Neutrophil (primary cell): ENCODE data around the gene CEP250.

Experiments
- H3K27ac ChIP-seq: fragments of 200-600 bp; sonication (generic); 2 replicates; pipeline ENCODE4 v1.5.1; 2016; ENCODE audit warnings: mild to moderate bottlenecking, moderate library complexity
- H3K27me3 ChIP-seq: fragments of 200-600 bp; sonication (generic); 2 replicates; pipeline ENCODE4 v1.6.0; 2016; ENCODE audit warnings: mild to moderate bottlenecking
- H3K36me3 ChIP-seq: fragments of 200-600 bp; sonication (generic); 2 replicates; pipeline ENCODE4 v1.5.1; 2017
- H3K4me1 ChIP-seq, 2 experiments: fragments of 200-600 bp in 1 of 2; sonication (generic) in 1 of 2; 1 replicate in 1 of 2; 2 replicates in 1 of 2; pipeline versions ENCODE4 v1.5.1 to v1.6.1; 2013 to 2016; ENCODE audit warnings: low read depth in 1 of 2, low read length in 1 of 2, mild to moderate bottlenecking in 1 of 2, moderate library complexity in 1 of 2; ENCODE audit not compliant: control insufficient read depth in 1 of 2, insufficient read depth in 1 of 2
- H3K4me3 ChIP-seq, 2 experiments: fragments of 200-600 bp in 1 of 2; sonication (generic) in 1 of 2; 1 replicate in 1 of 2; 2 replicates in 1 of 2; pipeline ENCODE4 v1.5.1; 2013 to 2016; ENCODE audit warnings: low read depth in 1 of 2, low read length in 1 of 2, mild to moderate bottlenecking in 1 of 2, moderate library complexity in 1 of 2
- H3K9me3 ChIP-seq: fragments of 200-600 bp; sonication (generic); 2 replicates; pipeline ENCODE4 v1.5.1; 2016
- CTCF ChIP-seq: fragments of 200-600 bp; sonication (generic); IDR thresholded peaks from 2 replicates; pipeline ENCODE4 v1.5.1; 2016; ENCODE audit warnings: antibody characterized with exemption

The CEP250 gene

GRCh38 chr20:35497780-35498189, 42.4 kb downstream of the CEP250 start:
- no peak for TF ChIP-seq CTCF
- Histone ChIP-seq H3K36me3 (peaks cover 94% of the 10 kb centered on the region), H3K27ac (no peak overlapping the region)

GRCh38 chr20:35499271-35499670, 43.9 kb downstream of the CEP250 start:
- H3K4me1 ChIP-seq: no peaks in the 10 kb centered on the region
- no peaks in the 10 kb centered on the region for H3K27me3 ChIP-seq
- no peak overlapping the region for H3K27ac ChIP-seq
- no peak for TF ChIP-seq CTCF
- H3K36me3 ChIP-seq: peaks cover 99% of the 10 kb centered on the region
- no peaks in the 10 kb centered on the region for H3K9me3 ChIP-seq
- no peak overlapping the region for H3K4me3 ChIP-seq

More at GRCh38 chr20:35497780-35498189, 42.4 kb downstream of the CEP250 start:
- no peaks in the 10 kb centered on the region for H3K27me3 ChIP-seq
- peaks cover 0 to under 1% of the 10 kb centered on the region in 2 experiments for H3K4me1 ChIP-seq
- H3K9me3 ChIP-seq: no peaks in the 10 kb centered on the region
- no peak overlapping the region for H3K4me3 ChIP-seq

- Histone ChIP-seq H3K4me1 (no peaks in the 10 kb centered on the region), H3K36me3 (peaks cover 99% of the 10 kb centered on the region), H3K4me3 (no peak overlapping the region), H3K27ac (peak overlapping the region; percentile 47), H3K27me3 (no peaks in the 10 kb centered on the region), H3K9me3 (no peaks in the 10 kb centered on the region)
- TF ChIP-seq CTCF: no peak
Measured at GRCh38 chr20:35502352-35502751, 47.0 kb downstream of the CEP250 start.

GRCh38 chr20:35503281-35503680, 47.9 kb downstream of the CEP250 start:
- no peaks in the 10 kb centered on the region for H3K9me3 ChIP-seq
- no peak overlapping the region for H3K4me3 ChIP-seq
- no peaks in the 10 kb centered on the region for H3K4me1 ChIP-seq
- peaks cover 99% of the 10 kb centered on the region for H3K36me3 ChIP-seq
- TF ChIP-seq CTCF: no peak
- H3K27ac ChIP-seq: no peak overlapping the region
- no peaks in the 10 kb centered on the region for H3K27me3 ChIP-seq

- H3K9me3 ChIP-seq: no peaks in the 10 kb centered on the region
- TF ChIP-seq CTCF: no peak
- peaks cover 99% of the 10 kb centered on the region for H3K36me3 ChIP-seq
- no peak overlapping the region for H3K4me3 ChIP-seq
- no peak overlapping the region for H3K27ac ChIP-seq
- no peaks in the 10 kb centered on the region for H3K4me1 ChIP-seq
- no peaks in the 10 kb centered on the region for H3K27me3 ChIP-seq
Measured at GRCh38 chr20:35503841-35504561, 48.6 kb downstream of the CEP250 start.
